H9 (cell line): ENCODE data around the gene EXD2. TPM values are rescaled to one million over a fixed set of nuclear protein-coding genes. Genes with fewer than 3 reads are reported as not detected.

Source experiments
- DNase-seq: peaks from one replicate; pipeline ENCODE4 v3.0.0-alpha.2; 2017
- H2AFZ ChIP-seq: one replicate; pipeline ENCODE4 v1.6.1; 2013; ENCODE audit warnings: mild to moderate bottlenecking, low read length, control low read depth, moderate library complexity
- H2AK5ac ChIP-seq: 2 replicates; pipeline ENCODE4 v1.6.1; 2013; ENCODE audit warnings: low read length, control low read depth, mixed read lengths; ENCODE audit not compliant: insufficient read length
- H2BK120ac ChIP-seq: one replicate; pipeline ENCODE4 v1.6.1; 2013; ENCODE audit warnings: low read depth, mild to moderate bottlenecking, low read length, control low read depth, inconsistent platforms; ENCODE audit not compliant: poor library complexity, severe bottlenecking
- H2BK12ac ChIP-seq: 2 replicates; pipeline ENCODE4 v1.6.1; 2013; ENCODE audit warnings: low read length, control low read depth, mixed read lengths, low read depth; ENCODE audit not compliant: insufficient read length
- H2BK15ac ChIP-seq: 2 replicates; pipeline ENCODE4 v1.6.1; 2013; ENCODE audit warnings: low read depth, low read length, control low read depth
- H2BK20ac ChIP-seq: one replicate; pipeline ENCODE4 v1.6.1; 2013; ENCODE audit warnings: low read depth, mild to moderate bottlenecking, low read length, control low read depth, inconsistent platforms; ENCODE audit not compliant: poor library complexity, severe bottlenecking
- H2BK5ac ChIP-seq: 2 replicates; pipeline ENCODE4 v1.6.1; 2013; ENCODE audit warnings: low read length, control low read depth, mixed read lengths; ENCODE audit not compliant: insufficient read length
- H3K14ac ChIP-seq: 2 replicates; pipeline ENCODE4 v1.6.1; 2013; ENCODE audit warnings: low read length, control low read depth; ENCODE audit not compliant: insufficient read depth
- H3K18ac ChIP-seq: 2 replicates; pipeline ENCODE4 v1.6.1; 2013; ENCODE audit warnings: low read depth, mild to moderate bottlenecking, mixed read lengths, low read length, control low read depth; ENCODE audit not compliant: insufficient read length
- H3K23ac ChIP-seq: 2 replicates; pipeline ENCODE4 v1.6.1; 2013; ENCODE audit warnings: low read length, control low read depth, mixed read lengths, low read depth; ENCODE audit not compliant: insufficient read length
- H3K23me2 ChIP-seq: 2 replicates; pipeline ENCODE4 v1.6.1; 2013; ENCODE audit warnings: low read depth, mild to moderate bottlenecking, mixed read lengths, low read length, control low read depth; ENCODE audit not compliant: insufficient read length, poor library complexity, severe bottlenecking
- H3K27ac ChIP-seq: 2 replicates; pipeline ENCODE4 v1.5.1; 2013; ENCODE audit warnings: low read length, control low read depth, mixed read lengths, low read depth; ENCODE audit not compliant: insufficient read length
- H3K27me3 ChIP-seq: 2 replicates; pipeline ENCODE4 v1.6.1; 2013; ENCODE audit warnings: low read length, control low read depth, inconsistent platforms; ENCODE audit not compliant: insufficient read depth
- H3K4ac ChIP-seq: 2 replicates; pipeline ENCODE4 v1.6.1; 2013; ENCODE audit warnings: low read depth, mild to moderate bottlenecking, control low read depth, inconsistent platforms, low read length, moderate library complexity
- H3K4me1 ChIP-seq: 2 replicates; pipeline ENCODE4 v1.6.1; 2013; ENCODE audit warnings: low read length, control low read depth, inconsistent platforms; ENCODE audit not compliant: insufficient read depth
- H3K4me2 ChIP-seq: 2 replicates; pipeline ENCODE4 v1.6.1; 2013; ENCODE audit warnings: low read length, control low read depth, mixed read lengths; ENCODE audit not compliant: insufficient read length, insufficient read depth
- H3K56ac ChIP-seq: 2 replicates; pipeline ENCODE4 v1.6.1; 2013; ENCODE audit warnings: low read depth, mild to moderate bottlenecking, mixed read lengths, low read length, control low read depth; ENCODE audit not compliant: insufficient read length
- H3K79me1 ChIP-seq: 2 replicates; pipeline ENCODE4 v1.6.1; 2013; ENCODE audit warnings: low read depth, mild to moderate bottlenecking, moderate library complexity, low read length, control low read depth, inconsistent platforms; ENCODE audit not compliant: insufficient read depth, poor library complexity, severe bottlenecking
- H3K79me2 ChIP-seq: 2 replicates; pipeline ENCODE4 v1.6.1; 2013; ENCODE audit warnings: low read length, control low read depth, inconsistent platforms; ENCODE audit not compliant: insufficient read depth
- H3K9ac ChIP-seq: 2 replicates; pipeline ENCODE4 v1.6.1; 2013; ENCODE audit warnings: low read length, control low read depth, mixed read lengths; ENCODE audit not compliant: insufficient read length; ENCODE audit errors: extremely low read depth
- H3K9me3 ChIP-seq: one replicate; pipeline ENCODE4 v1.6.1; 2013; ENCODE audit warnings: low read depth, low read length, inconsistent platforms; ENCODE audit not compliant: control insufficient read depth
- H3T11ph ChIP-seq: one replicate; pipeline ENCODE4 v1.6.1; 2013; ENCODE audit warnings: mild to moderate bottlenecking, low read length, control low read depth, inconsistent platforms
- H4K20me1 ChIP-seq: one replicate; pipeline ENCODE4 v1.6.1; 2013; ENCODE audit not compliant: control insufficient read depth, insufficient read length, insufficient read depth
- H4K5ac ChIP-seq: 2 replicates; pipeline ENCODE4 v1.6.1; 2013; ENCODE audit warnings: low read depth, mild to moderate bottlenecking, mixed read lengths, low read length, control low read depth; ENCODE audit not compliant: insufficient read length
- H4K8ac ChIP-seq: replicated peaks from 2 replicates; pipeline ENCODE4 v1.6.1; 2013; ENCODE audit warnings: low read length, control low read depth, mixed read lengths, low read depth; ENCODE audit not compliant: insufficient read length
- H4K91ac ChIP-seq: 2 replicates; pipeline ENCODE4 v1.6.1; 2013; ENCODE audit warnings: low read depth, mild to moderate bottlenecking, moderate library complexity, mixed read lengths, low read length, control low read depth; ENCODE audit not compliant: insufficient read length
- H3K27ac Mint-ChIP-seq, 3 experiments: 2 replicates in 2 of 3; 3 replicates in 1 of 3; pipeline ENCODE4 v1.8.0; 2020 to 2021; ENCODE audit warnings: mixed read lengths in 3 of 3, mild to moderate bottlenecking in 1 of 3, moderate library complexity in 1 of 3
- H3K27me3 Mint-ChIP-seq: 2 replicates; pipeline ENCODE4 v1.8.0; 2021; ENCODE audit warnings: low read depth, mild to moderate bottlenecking, moderate library complexity, mixed read lengths
- H3K36me3 Mint-ChIP-seq, 3 experiments: 2 replicates in 2 of 3; 3 replicates in 1 of 3; pipeline ENCODE4 v1.8.0; 2020 to 2021; ENCODE audit warnings: low read depth in 3 of 3, mixed read lengths in 3 of 3; ENCODE audit not compliant: insufficient read depth in 1 of 3
- H3K4me1 Mint-ChIP-seq, 2 experiments: 2 replicates each; pipeline ENCODE4 v1.8.0; 2020; ENCODE audit warnings: mixed read lengths in 2 of 2
- H3K4me3 Mint-ChIP-seq, 2 experiments: 2 replicates in 1 of 2; 3 replicates in 1 of 2; pipeline ENCODE4 v1.8.0; 2020 to 2021; ENCODE audit warnings: mild to moderate bottlenecking in 2 of 2, mixed read lengths in 2 of 2, moderate library complexity in 1 of 2
- H3K9me3 Mint-ChIP-seq, 2 experiments: 2 replicates in 1 of 2; 3 replicates in 1 of 2; pipeline ENCODE4 v1.8.0; 2020; ENCODE audit warnings: mild to moderate bottlenecking in 2 of 2, mixed read lengths in 2 of 2, moderate library complexity in 1 of 2
- WGBS: extraction: QIAGEN DNeasy Blood & Tissue Kit; methylation state at CpG from one replicate; pipeline ENCODE4 v1.1.7; 2013; ENCODE audit warnings: missing lambda C conversion rate, low lambda C conversion rate, mixed read lengths; ENCODE audit not compliant: insufficient read length; ENCODE audit errors: extremely low coverage; 5-methylcytosine and 5-hydroxymethylcytosine counted together
- total RNA-seq: library from RNA; stranded (reverse); gene quantifications from 2 replicates; pipeline ENCODE4 v1.2.1, GENCODE V29; 2021
- TF ChIP-seq, protein P1 (sequence below): fragments of 200-600 bp; sonication (generic); conservative IDR thresholded peaks from 3 replicates; pipeline ENCODE4 v1.8.0; 2021; ENCODE audit warnings: antibody characterized with exemption, mild to moderate bottlenecking

EXD2 gene
- total RNA-seq, 1 experiment from 2014 or later = 19.6 TPM

DNA sequence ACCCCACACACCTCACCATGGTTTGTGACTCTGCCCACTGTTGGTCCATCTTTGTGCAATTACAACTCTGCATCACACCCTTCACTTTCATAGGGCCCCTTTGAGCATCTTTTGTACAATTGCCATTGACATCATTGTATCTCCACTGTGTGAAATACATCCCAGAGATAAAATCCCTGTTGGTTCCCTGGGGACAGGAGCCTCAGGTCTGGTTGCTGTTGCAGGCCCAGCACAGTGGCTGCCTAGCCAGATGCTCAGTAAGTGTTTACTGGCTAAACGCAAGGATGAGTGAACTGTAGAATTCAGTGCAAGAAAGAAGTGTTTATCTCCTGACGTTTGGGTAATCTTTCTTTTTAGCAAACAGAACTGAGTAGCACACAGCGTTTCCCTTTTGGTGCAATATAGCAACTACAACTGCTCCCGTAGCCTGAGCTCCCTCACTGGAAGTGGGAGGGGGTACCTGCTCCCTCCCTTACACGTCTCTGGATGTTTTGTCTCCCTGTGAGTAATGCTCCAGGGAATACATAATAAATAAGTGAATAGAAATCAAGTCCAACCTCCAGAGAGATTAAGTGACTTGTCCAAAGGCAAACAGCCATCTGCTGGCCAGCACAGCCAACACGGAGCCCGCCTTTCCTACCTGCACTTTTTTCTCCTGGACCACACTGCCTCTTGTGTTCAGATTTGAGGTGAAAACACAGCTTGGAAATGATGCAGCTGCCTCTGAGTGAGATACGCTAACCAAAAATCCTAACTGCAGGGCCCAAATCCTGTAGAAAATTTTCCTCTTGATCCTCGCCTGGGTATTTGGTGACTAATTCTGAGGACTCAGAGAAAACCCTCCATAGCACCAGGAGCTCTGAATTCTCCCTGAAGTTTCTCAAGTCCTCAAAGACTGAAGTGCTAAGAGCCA, 96.1 kb downstream of the EXD2 start:
- no peak overlapping the region for H4K91ac ChIP-seq
- no peak overlapping the region for H4K8ac ChIP-seq
- no peak overlapping the region for H2BK120ac ChIP-seq
- H2AFZ ChIP-seq = no peak overlapping the region
- no peak overlapping the region for H3K4ac ChIP-seq
- H3K18ac ChIP-seq = no peak overlapping the region
- H3K56ac ChIP-seq = no peak overlapping the region
- H3K27ac ChIP-seq = no peak overlapping the region
- no peak overlapping the region for H3K14ac ChIP-seq
- H4K5ac ChIP-seq = no peak overlapping the region
- Mint-ChIP-seq H3K27me3 (peaks cover 2% of the 10 kb centered on the region), H3K36me3 (no peaks in the 10 kb centered on the region), H3K4me1 (peaks cover 8 to 12% of the 10 kb centered on the region in 2 experiments), H3K27ac (peak overlapping the region in 2 of 3 experiments; percentile 22 to 76; a peak in 3 of 7 replicates), H3K4me3 (no peak overlapping the region), H3K9me3 (no peaks in the 10 kb centered on the region)
- TF ChIP-seq, protein P1, sequence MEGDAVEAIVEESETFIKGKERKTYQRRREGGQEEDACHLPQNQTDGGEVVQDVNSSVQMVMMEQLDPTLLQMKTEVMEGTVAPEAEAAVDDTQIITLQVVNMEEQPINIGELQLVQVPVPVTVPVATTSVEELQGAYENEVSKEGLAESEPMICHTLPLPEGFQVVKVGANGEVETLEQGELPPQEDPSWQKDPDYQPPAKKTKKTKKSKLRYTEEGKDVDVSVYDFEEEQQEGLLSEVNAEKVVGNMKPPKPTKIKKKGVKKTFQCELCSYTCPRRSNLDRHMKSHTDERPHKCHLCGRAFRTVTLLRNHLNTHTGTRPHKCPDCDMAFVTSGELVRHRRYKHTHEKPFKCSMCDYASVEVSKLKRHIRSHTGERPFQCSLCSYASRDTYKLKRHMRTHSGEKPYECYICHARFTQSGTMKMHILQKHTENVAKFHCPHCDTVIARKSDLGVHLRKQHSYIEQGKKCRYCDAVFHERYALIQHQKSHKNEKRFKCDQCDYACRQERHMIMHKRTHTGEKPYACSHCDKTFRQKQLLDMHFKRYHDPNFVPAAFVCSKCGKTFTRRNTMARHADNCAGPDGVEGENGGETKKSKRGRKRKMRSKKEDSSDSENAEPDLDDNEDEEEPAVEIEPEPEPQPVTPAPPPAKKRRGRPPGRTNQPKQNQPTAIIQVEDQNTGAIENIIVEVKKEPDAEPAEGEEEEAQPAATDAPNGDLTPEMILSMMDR = no peak; the same call in 1 of the 3 replicates
- H2BK12ac ChIP-seq = no peak overlapping the region
- H3T11ph ChIP-seq = no peak overlapping the region
- no peak overlapping the region for H3K4me2 ChIP-seq
- H4K20me1 ChIP-seq = no peaks in the 10 kb centered on the region
- H3K27me3 ChIP-seq = no peaks in the 10 kb centered on the region
- H3K23ac ChIP-seq = no peak overlapping the region
- H3K79me1 ChIP-seq = no peaks in the 10 kb centered on the region
- WGBS = no CpG with 5 or more reads among the region's 9 CpGs
- no peak overlapping the region for H2BK5ac ChIP-seq
- H2BK20ac ChIP-seq = no peak overlapping the region
- peak; percentile 46 for DNase-seq
- H3K79me2 ChIP-seq = no peaks in the 10 kb centered on the region
- no peak overlapping the region for H2BK15ac ChIP-seq
- H3K23me2 ChIP-seq = no peaks in the 10 kb centered on the region
- no peaks in the 10 kb centered on the region for H3K4me1 ChIP-seq
- H3K9ac ChIP-seq = no peak overlapping the region
- H3K9me3 ChIP-seq = no peaks in the 10 kb centered on the region
- H2AK5ac ChIP-seq = no peak overlapping the region
